Measurements from ENCODE around the gene AGTR1. TPM values are rescaled to one million over a fixed set of nuclear protein-coding genes. Genes with fewer than 3 reads are reported as not detected.

Gene AGTR1
- total and polyA plus RNA-seq, 2 of the 13 experiments (the other 11 are each of a cell fraction or from before 2014, with no cell fraction given), result 0.64 to 1.5 TPM

GRCh38 chr3:148756311-148756710, 58.6 kb downstream of the AGTR1 start:
- POLR2A ChIA-PET, result no interaction called here
- in situ Hi-C loops (cut with HindIII; ENCODE audit: extremely low pct_ligation_motif_present, low pct_unique_long_range_greater_than_20kb), result no loop called here
- 45% methylated on average over 4 of the region's 4 CpGs for WGBS (ENCODE audit: low lambda C conversion rate)

More at GRCh38 chr3:148756311-148756710, 58.6 kb downstream of the AGTR1 start:
- no TSS peak for BruUV-seq (replicated peaks)
- H3K36me3 ChIP-seq (replicated peaks in 1 of 2; ENCODE audit: control insufficient read depth in 1 of 2, insufficient read depth in 2 of 2, low read length in 2 of 2), result no peaks in the 10 kb centered on the region
- no peak overlapping the region for H3K27ac ChIP-seq (ENCODE audit: extremely low read length, insufficient read depth, low read length)
- no peaks in the 10 kb centered on the region for H3K79me2 ChIP-seq (ENCODE audit: insufficient read depth, low read length)
- H4K20me1 ChIP-seq (ENCODE audit: insufficient read depth, low read length), result no peaks in the 10 kb centered on the region
- no peak for ATAC-seq
- H3K4me3 ChIP-seq (replicated peaks in 1 of 3; ENCODE audit: insufficient read depth in 1 of 3, low read depth in 2 of 3, low read length in 3 of 3), result no peak overlapping the region
- H3K9ac ChIP-seq (ENCODE audit: insufficient read depth, low read depth, low read length), result no peak overlapping the region
- no peak overlapping the region for H2AFZ ChIP-seq (ENCODE audit: low read length)
- no peak for FAIRE-seq
- CTCF ChIA-PET (ENCODE audit: low intra/inter-chr PET ratio, low total read pairs), result no interaction called here
- DNase-seq (ENCODE audit: low spot score), result no peak
- H3K4me1 ChIP-seq (ENCODE audit: insufficient read depth, low read length), result no peaks in the 10 kb centered on the region
- no peaks in the 10 kb centered on the region for H3K9me3 ChIP-seq (ENCODE audit: low read length)
- no peak overlapping the region for H3K4me2 ChIP-seq (ENCODE audit: low read depth, low read length)
- no peaks in the 10 kb centered on the region for H3K27me3 ChIP-seq (ENCODE audit: control insufficient read depth in 1 of 2, insufficient read depth in 2 of 2, low read length in 2 of 2)
- no peak for TF ChIP-seq ZMYM3 (CRISPR knock-in tag; IDR thresholded peaks at IDR 0.05)
- no peak for TF ChIP-seq ISL2 (CRISPR knock-in tag; IDR thresholded peaks at IDR 0.05)
- no peak for TF ChIP-seq ETV6 (CRISPR knock-in tag; conservative IDR thresholded peaks at IDR 0.05)
- no peak for TF ChIP-seq STAG1 (CRISPR knock-in tag; IDR thresholded peaks at IDR 0.05)
- TF ChIP-seq REL (CRISPR knock-in tag; conservative IDR thresholded peaks at IDR 0.05), result no peak
- TF ChIP-seq AKAP8 (CRISPR knock-in tag; IDR thresholded peaks at IDR 0.05), result no peak
- no peak for TF ChIP-seq ZNF333 (CRISPR knock-in tag; IDR thresholded peaks at IDR 0.05; ENCODE audit: borderline replicate concordance)
- no peak for TF ChIP-seq PRDM4 (CRISPR knock-in tag; IDR thresholded peaks at IDR 0.05; ENCODE audit: borderline replicate concordance)
- intact Hi-C loops (cut with micrococcal nuclease; ENCODE audit: unreplicated experiment), result no loop called here
